ENCODE measurements around the gene FKBP4. TPM values are rescaled to one million over a fixed set of nuclear protein-coding genes. Genes with fewer than 3 reads are reported as not detected.

FKBP4 gene
- total RNA-seq, 1 experiment from 2014 or later: 226 TPM

DNA sequence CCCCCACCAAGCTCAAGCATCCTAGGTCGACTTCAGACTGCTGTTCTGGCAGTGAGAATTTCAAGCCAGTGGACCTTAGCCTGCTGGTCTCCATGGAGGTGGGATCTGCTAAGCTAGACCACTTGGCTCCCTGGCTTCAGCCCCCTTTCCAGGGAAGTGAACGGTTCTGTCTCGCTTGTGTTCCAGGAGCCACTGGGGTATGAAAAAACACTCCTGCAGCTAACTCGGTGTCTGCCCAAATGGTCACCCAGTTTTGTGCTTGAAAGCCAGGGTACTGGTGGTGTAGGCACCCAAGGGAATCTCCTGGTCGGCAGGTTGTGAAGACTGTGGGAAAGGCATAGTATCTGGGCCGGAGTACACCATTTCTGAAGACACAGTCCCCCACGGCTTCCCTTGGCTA, 44.6 kb upstream of the FKBP4 start:
- H3K27me3 ChIP-seq (ENCODE audit: insufficient read depth, low read depth): peaks cover 90% of the 10 kb centered on the region
- CTCF ChIA-PET: no interaction called here
- no peak overlapping the region for H3K4me2 ChIP-seq
- H3F3A ChIP-seq (ENCODE audit: insufficient read depth, low read depth): no peaks in the 10 kb centered on the region
- no TSS peak for BruUV-seq (replicated peaks)
- no peak overlapping the region for H3K27ac ChIP-seq
- no peaks in the 10 kb centered on the region for H3K4me1 ChIP-seq (replicated peaks; ENCODE audit: insufficient read depth)
- H3K79me2 ChIP-seq (ENCODE audit: low read depth): no peaks in the 10 kb centered on the region
- H3K4me3 ChIP-seq: no peak overlapping the region
- POLR2A ChIA-PET (ENCODE audit: unreplicated experiment): no interaction called here
- intact Hi-C loops (cut with micrococcal nuclease; ENCODE audit: unreplicated experiment): no loop called here
- H3K36me3 ChIP-seq (ENCODE audit: low read depth): no peaks in the 10 kb centered on the region
- DNase-seq: no peak
- no peaks in the 10 kb centered on the region for H3K9me3 ChIP-seq (ENCODE audit: insufficient read depth, low read depth)
- no peaks in the 10 kb centered on the region for H3K9me2 ChIP-seq (ENCODE audit: insufficient read depth)
- H4K20me1 ChIP-seq (ENCODE audit: insufficient read depth): no peaks in the 10 kb centered on the region
- TF ChIP-seq CTCF (conservative IDR thresholded peaks at IDR 0.05) (no peak), EZH2 (IDR thresholded peaks at IDR 0.05; ENCODE audit: low read depth) (no peak)
- H2AFZ ChIP-seq: no peak overlapping the region

DNA sequence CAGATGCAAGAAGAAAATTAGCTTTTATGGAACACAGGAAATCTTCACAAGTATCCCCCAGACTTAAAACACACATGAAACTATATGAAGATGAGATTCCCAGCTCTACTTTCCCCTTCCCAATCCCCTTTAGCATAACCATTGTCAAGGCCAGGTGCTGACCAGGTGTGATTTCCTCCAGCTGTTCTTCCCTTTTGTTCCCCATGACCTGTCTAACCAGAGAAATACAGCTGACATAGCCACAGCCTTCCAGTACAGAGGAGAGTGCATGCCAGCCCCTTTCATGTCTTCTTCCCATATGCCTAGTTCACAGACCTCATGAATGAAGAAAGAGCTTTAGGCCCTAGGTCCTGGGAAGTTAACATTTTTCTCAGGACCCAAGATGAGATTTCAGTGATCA, 43.5 kb upstream of the FKBP4 start:
- Histone ChIP-seq H2AFZ (no peak overlapping the region), H3K9me2 (ENCODE audit: insufficient read depth) (no peaks in the 10 kb centered on the region), H4K20me1 (ENCODE audit: insufficient read depth) (no peaks in the 10 kb centered on the region), H3K4me3 (no peak overlapping the region), H3K4me2 (no peak overlapping the region), H3K27me3 (ENCODE audit: insufficient read depth, low read depth) (peaks cover 90% of the 10 kb centered on the region), H3K79me2 (ENCODE audit: low read depth) (no peaks in the 10 kb centered on the region), H3K27ac (no peak overlapping the region), H3K4me1 (replicated peaks; ENCODE audit: insufficient read depth) (no peaks in the 10 kb centered on the region), H3K9me3 (ENCODE audit: insufficient read depth, low read depth) (no peaks in the 10 kb centered on the region), H3K36me3 (ENCODE audit: low read depth) (no peaks in the 10 kb centered on the region), H3F3A (ENCODE audit: insufficient read depth, low read depth) (no peaks in the 10 kb centered on the region)
- no peak for DNase-seq
- intact Hi-C loops (cut with micrococcal nuclease; ENCODE audit: unreplicated experiment): no loop called here
- TF ChIP-seq CTCF (conservative IDR thresholded peaks at IDR 0.05): no peak
- ChIA-PET POLR2A (ENCODE audit: unreplicated experiment) (interaction anchor here (0.6 kb wide), 1 partner anchor 1224 kb away, joined by 3 read pairs; no protein-coding TSS in a partner anchor), CTCF (no interaction called here)
- no TSS peak for BruUV-seq (replicated peaks)

- Histone ChIP-seq H3F3A (ENCODE audit: insufficient read depth, low read depth) (no peaks in the 10 kb centered on the region), H3K9me2 (ENCODE audit: insufficient read depth) (no peaks in the 10 kb centered on the region), H4K20me1 (ENCODE audit: insufficient read depth) (no peaks in the 10 kb centered on the region), H3K9me3 (ENCODE audit: insufficient read depth, low read depth) (no peaks in the 10 kb centered on the region), H3K4me3 (no peak overlapping the region), H3K79me2 (ENCODE audit: low read depth) (no peaks in the 10 kb centered on the region), H3K4me2 (no peak overlapping the region), H3K4me1 (replicated peaks; ENCODE audit: insufficient read depth) (no peaks in the 10 kb centered on the region), H3K27ac (no peak overlapping the region), H2AFZ (no peak overlapping the region), H3K36me3 (ENCODE audit: low read depth) (no peaks in the 10 kb centered on the region), H3K27me3 (ENCODE audit: insufficient read depth, low read depth) (peaks cover 90% of the 10 kb centered on the region)
- DNase-seq: no peak
- ChIA-PET POLR2A (ENCODE audit: unreplicated experiment) (interaction anchor here (0.6 kb wide), 1 partner anchor 1224 kb away, joined by 3 read pairs; no protein-coding TSS in a partner anchor), CTCF (no interaction called here)
- no TSS peak for BruUV-seq (replicated peaks)
- TF ChIP-seq CTCF (conservative IDR thresholded peaks at IDR 0.05) (no peak), EZH2 (IDR thresholded peaks at IDR 0.05; ENCODE audit: low read depth) (no peak)
- intact Hi-C loops (cut with micrococcal nuclease; ENCODE audit: unreplicated experiment): no loop called here
These were observed 43.1 kb upstream of the FKBP4 start for GRCh38 chr12:2751686-2752085.

Measured in PC-9 (cell line).